HG02763 (cell line): ENCODE data around the gene KRI1.

Experiments used
- ATAC-seq: cut with Tn5 transposase; IDR thresholded peaks from one replicate; pipeline ENCODE4 v1.9.1; 2021; ENCODE audit warnings: mild to moderate bottlenecking, moderate library complexity; ENCODE audit not compliant: unreplicated experiment

The KRI1 gene

DNA sequence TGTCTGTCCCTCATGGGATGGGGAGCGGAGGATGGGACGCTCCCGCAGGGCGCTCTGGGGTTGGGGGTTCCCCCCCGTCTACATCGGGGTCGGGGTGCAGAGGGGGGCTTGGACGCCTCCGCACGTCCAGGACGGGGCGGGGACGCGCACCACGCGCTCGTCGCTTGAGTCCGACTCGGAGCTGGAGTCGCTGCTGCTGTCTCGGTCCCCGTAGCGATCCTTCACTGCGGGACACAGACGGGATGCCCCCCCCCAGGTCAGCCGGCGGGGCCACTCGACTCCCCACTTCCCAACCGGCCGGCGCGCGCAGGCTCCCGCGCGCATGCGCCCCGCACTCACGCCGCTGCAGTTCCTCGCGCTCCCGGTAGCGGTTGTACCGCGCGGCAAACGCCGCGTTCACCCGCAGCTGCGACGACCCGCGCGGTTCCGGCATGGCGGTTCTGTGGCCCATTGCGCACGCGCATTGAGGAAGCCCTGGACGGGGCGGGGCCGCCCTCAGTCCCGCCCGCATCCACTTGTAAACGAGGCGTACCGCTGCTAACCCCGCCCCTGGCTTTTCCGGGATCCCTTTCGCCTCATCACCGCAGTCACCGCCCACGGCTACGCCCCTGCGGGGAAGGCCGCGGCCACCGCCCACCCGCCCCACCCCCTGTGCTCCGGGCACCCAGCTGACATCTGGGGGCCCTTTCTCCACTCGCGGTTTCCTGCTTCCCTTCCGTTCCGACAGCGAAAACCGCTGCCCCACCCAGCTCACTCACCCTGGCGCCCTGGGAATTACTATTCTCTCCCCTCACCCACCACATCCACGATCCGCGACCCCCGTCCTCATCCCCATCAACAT lies at the start of gene KRI1:
KRI1 (minus strand) TSS at position 444 of the 841 bp plus-strand sequence; CDS start at position 433, 11 bp downstream.
- peak; percentile 49 for ATAC-seq

DNA sequence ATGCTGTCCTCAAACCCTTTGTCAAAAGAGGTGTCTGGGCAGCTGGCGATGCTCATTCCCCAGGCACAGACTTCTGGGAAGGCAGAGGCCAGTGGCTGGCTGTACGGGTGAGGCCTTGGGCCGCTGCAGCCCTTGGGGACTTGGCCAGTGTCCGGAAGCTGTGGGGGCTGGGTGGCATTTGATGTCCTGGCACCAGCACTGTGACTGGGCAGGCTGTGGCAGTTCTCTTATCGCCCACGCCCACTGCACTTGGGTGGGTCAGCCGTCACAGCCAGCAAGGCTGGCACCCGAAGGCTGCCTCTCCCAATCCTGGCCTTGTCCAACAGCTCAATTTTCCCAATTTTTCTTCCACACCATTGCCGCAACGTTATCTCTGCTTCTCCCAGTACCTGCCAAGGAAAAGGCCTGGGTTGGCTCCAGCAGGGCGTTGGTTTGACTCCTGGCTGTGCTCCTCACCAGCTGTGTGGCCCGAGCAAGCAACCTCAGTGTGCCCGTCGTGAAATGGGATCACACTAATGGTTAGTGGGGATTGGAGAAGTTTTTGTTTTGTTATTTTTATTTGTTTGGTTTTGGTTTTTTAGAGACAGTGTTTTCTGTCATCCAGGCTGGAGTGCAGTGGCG lies 46.8 kb upstream of the KRI1 start:
- no peak for ATAC-seq

DNA sequence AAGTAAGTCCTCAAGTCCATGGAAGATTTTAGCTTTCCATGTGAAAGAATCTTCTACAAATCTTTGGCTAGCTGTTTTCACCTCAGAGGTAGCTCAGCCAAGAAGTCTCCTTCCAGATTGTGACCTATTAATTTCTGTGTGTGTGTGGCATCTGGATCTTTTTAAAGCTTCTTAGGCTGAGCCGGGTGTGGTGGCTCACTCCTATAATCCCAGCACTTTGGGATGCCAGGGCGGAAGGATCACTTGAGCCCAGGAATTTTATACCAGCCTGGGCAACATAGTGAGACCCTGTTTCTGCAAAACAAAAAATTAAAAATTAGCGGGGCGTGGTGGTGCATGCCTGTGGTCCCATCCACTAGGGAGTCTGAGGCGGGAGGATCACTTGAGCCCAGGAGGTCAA lies 46.1 kb upstream of the KRI1 start:
- ATAC-seq = no peak

DNA sequence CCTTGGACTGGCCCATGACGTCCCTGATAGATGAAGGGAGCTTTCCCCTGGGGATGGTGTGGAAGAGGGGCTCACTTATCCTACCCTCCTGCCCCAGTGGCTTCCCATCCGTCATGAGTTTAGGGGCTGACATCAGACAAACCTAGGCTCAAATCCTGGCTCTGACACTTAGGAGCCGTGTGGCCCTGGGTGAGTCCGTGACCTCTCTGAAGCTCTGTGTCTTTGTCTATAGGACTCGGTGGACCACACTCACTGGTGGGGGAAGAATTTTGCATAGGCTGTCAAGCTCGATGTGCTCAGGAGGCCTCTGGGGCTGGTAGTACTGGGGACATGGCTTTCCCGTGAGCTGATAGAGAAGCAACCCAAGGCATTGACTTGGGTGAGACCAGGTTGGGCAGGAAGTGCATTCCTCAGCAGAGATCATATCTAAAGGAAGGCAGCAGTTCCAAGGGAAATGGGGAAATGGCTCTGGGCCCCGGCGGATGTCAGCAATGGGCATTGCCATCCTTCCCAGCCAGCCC lies 38.7 kb upstream of the KRI1 start:
- ATAC-seq = no peak

DNA sequence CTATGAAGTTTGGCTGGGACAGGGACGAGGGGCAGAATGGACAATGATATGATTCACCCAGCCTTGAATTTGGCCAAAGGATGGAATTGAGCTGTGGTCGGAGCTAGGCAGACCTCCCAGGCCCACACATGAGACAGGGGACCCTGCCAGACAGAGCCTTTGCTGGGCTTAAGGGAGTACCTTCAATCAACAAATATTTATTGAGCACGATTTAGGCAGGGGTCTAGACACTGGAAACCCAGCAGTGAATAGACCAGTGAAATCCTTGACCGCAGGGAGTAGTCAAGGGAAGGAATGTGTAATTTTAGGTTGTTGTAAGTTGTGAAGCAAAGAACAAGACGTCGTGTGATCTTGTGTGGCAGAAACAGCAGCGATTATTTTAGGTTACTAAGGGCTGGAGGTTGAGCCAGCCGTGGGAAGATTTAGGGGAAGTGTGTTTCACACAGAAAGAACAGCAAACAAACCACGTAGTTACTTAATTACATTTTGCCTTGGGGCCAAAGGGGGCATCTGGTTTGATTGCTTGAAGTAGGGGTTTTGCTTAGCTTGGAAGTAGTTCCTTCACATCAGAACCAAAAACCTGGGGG lies 38.2 kb upstream of the KRI1 start:
- ATAC-seq = no peak

DNA sequence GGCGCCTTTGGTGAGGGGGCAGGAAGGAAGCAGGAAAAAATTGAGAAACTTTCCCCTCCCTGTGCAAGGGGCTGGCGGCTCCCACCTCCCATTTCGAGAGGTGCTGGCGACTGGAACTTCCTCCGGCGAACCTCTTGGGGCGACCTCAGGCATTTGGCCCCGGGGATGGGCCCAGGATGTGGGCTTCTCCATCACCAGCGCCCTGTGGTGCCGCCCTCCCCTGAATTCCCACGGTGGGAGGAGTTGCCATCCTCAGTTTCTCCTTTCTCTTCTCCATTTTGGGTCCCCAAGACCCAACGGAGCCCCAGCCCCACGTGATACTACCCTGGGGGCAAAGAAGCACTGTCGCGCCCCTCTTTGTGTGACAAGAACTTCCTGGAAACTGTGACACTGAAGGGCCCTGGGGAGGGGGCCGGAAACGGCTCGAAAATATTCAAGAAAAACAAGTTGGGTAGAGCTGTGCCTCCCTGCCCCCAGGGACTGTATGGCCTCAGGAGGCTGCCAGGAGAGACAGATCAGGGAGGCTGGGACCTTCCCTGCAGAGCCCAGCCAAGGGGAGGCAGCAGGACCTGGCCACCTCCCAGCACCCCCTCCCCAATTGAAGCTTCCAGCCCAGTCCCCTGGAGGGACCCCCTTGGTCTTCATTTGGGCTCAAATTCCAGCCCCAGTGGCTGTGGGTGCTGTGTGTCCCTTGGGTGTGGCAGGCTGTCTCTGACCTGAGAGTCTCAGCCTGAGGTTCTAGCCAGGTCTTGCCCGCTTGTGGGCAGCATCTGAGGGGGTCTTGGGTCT lies 37.5 kb upstream of the KRI1 start:
- ATAC-seq = no peak

DNA sequence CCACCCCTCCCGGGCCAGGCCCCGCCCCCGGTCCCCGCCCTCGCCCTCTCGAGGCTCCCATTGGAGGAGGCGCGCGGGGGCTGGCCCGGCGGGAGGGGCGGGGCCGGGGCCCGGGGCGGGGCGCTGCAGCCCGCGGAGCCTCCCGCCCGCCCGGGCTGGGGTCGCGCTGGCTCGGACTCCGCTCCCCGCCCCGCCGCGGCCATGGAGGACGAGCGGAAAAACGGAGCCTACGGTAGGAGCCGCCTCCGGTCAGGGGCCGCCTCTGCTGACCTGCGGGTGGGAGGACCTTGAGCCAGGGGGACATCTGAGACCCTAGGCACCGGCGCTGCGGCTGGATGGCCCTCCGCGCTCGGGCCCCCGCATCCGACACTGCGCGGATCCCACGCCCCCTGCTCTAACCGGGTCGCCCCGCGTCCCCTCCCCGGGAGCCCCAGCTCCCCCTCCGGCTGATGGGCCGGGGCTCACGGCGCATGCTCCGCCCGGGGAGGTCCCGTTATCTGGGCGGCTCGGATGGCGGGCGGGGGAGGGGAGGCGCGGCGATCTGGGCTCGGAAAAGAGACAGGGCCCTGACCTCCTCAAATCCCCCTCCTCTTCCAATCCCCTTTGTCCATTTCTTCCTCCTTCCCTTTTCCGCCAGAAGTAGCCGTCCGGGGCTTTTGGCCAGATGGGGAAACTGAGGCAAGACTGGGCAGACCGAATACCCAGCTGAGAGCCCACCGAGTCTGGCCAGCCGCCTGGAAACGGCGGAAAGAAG lies 36.7 kb upstream of the KRI1 start:
- ATAC-seq = peak; percentile 60

DNA sequence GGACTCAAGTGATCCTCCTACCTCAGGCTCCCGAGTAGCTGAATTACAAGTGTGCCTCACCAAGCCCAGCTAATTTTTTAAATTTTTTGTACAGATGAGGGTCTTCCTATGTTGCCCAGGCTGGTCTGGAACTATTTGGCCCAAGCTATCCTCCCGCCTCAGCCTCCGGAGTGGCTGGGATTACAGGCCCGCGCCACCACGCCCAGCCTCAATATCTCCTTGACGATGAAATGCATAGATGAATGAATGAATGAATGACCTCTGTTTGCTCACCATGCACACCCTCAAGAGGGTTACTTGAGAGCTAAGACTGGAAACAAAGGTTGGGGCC lies 36.2 kb upstream of the KRI1 start:
- ATAC-seq = no peak

DNA sequence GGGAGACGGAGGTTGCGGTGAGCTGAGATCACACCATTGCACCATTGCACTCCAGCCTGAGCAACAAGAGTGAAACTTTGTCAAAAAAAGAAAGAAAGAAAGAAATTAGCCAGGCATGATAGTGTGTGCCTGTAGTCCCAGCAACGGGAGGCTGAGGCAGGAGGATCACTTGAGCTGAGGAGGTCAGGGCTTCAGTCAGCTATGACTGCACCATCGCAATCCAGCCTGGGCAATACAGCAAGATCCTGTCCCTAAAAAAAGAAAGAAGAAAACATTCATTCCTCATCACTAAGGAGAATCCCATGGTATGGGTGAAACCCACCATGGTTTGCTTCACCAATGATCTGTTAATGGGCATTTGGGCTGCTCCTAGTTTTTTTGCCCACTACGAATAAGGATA lies 34.3 kb upstream of the KRI1 start:
- ATAC-seq = no peak

DNA sequence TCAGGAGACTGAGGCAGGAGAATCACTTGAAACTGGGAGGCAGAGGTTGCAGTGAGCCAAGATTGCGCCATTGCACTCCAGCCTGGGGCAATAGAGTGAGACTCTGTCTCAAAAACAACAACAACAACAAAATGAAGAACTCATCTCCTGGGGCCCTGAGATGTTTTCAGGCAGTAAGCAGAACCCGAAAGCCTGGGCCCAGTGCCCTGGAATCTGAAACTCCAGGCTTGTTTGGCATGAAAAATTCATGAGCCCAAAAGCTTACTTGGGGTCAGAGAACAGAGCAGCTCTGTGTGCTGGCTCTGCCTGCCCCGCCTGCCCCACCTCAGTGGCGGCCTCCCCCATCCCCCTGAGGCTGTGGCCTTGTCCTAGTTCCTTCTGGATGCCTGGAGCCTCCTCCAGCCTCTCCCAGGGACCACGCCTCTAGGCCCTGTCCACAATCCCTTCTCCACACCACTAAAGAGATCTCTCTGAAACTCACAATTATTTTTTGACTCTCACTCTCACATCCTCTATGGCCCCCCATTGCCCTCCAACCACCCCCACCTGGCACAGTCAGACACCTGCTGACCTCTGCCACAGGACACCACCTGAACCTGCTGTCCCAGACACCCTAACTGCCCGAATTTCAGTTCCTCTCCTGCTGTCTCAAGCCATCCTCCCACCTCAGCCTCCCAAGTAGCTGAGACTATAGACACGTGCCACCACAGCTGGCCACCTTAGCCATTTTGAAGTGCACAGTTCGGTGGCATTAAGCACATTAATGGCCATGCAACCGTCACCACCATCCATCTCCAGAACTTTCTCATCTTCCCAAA lies 28.2 kb upstream of the KRI1 start:
- no peak for ATAC-seq

DNA sequence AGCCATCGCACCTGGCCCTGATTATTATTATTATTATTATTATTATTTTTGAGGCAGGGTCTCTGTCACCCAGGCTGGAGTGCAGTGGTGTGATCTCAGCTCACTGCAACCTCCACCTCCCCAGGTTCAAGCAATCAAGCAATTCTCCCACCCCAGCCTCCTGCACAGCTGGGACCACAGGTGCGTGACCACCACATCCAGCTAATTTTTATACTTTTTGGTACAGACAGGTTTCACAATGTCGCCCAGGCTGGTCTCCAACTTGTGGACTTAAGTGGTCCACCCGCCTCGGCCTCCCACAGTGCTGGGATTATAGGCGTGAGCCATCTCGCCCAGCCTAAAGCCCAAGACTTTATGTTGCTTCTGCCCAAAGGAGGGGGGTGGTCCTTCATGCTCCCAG lies 27.3 kb upstream of the KRI1 start:
- ATAC-seq = no peak

DNA sequence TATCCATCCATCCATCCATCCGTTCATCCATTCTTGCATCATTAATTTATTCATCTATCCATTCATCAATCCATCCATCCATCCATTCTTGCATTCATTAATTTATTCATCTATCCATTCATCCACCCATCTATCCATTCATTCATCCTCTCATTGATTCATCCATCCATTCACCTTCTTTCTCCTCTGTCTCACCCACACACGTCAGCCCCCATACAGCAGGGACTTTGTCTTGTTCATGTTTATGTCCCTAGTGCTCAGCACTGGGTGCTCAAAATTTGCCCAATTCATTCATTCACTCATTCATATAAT lies 22.0 kb upstream of the KRI1 start:
- ATAC-seq = no peak

DNA sequence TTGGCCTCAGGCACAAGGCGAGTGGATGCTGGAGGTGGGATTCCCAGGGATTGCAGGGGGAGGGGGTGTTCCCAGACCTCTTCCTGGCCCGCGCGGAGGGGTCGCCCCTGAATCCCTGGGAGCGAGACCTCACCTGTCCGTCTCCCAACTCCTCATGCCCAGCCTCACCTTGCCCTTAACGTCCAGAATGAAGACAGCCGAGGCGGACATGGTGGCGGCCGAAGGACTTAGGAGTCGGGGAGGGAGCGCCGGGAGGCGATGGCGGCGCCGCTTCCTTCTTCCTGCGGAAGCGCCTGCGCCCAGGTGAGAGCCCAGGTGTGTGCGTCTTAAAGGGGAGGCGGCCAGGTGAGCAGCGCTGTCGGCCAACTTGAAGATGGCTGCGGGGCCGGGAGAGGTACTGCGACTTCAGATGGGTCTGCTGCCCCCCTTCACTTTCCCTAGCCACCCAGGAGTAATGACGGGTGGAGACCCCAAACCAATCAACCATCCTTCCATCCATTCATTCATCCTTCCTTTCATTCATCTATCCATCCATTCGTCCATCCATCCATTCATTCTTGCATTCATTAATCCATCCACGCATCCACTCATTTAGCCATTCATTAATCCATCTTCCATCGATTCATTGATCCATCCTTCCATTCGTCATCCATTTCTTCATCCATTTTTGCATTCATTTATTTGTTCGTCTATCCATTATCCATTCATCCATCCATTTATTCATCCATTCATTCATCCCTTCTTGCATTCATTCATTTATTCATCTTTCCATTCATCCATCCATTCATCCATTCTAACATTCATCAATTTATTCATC lies 21.4 kb upstream of the KRI1 start, which contains the start of gene AP1M2:
AP1M2 (minus strand) TSS at position 291 of the 817 bp plus-strand sequence; CDS start at position 210, 81 bp downstream.
- no peak for ATAC-seq

DNA sequence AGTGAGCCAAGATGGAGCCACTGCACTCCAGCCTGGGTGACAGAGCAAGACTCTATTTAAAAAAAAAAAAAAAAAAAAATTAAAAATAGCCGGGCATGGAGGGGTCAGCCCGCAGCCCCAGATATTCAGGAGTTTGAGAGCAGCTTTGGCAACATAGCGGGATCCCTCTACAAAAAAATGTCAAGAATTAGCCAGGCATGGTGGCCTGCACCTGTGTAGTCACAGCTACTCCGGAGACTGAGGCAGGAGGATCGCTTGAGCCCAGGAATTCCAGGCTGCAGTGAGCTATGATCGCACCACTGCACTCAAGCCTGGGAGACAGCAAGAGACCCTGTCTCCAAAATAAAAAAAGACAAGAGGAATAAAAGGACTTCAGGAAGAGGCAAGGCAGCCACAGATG lies 20.6 kb upstream of the KRI1 start:
- ATAC-seq = no peak

DNA sequence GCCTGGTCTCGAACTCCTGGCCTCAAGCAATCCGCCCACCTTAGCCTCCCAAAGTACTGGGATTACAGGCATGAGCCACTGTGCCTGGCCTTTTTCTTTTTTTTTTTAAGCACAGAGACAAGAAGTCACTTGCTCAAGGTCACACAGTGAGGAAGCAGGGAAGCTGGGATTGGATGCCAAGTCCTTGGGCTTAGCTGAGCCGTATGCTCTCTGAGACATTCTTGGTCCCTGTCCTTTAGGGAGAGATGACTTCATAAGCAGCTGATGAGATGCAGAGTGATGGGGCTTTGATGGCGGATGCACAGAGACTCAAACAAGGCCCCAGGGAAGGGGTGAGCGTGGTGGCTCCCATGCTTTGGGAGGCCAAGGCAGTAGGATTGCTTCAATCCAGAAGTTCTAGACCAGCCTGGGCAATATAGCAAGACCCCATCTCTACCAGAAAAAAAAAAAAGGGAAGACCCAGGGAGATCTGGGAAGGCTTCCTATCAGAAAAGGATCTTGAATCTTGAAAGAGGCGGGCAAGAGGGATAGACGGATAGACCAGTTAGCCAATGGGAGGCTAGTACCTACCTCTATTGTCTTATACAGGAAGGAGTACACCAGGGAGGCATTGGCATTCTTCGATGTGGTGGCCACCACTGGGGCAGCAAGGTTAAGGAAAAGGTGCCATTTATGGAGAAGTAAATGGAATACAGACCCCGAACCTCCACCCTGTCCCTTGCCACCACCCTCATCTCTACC lies 17.4 kb upstream of the KRI1 start:
- ATAC-seq = no peak

DNA sequence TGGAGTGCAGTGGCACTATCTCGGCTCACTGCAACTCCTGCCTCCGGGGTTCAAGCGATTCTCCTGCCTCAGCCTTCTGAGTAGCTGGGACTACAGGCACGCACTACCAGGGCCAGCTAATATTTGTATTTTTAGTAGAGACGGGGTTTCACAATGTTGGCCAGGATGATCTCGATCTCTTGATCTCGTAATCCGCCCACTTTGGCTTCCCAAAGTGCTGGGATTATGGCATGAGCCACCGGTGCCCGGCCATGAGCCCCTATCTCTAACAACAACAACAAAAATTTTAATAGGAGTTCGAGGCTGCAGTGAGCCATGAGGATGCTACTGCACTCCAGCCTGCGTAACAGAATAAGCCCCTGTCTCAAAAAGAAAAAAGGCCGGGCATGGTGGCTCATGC lies 16.3 kb upstream of the KRI1 start:
- no peak for ATAC-seq

DNA sequence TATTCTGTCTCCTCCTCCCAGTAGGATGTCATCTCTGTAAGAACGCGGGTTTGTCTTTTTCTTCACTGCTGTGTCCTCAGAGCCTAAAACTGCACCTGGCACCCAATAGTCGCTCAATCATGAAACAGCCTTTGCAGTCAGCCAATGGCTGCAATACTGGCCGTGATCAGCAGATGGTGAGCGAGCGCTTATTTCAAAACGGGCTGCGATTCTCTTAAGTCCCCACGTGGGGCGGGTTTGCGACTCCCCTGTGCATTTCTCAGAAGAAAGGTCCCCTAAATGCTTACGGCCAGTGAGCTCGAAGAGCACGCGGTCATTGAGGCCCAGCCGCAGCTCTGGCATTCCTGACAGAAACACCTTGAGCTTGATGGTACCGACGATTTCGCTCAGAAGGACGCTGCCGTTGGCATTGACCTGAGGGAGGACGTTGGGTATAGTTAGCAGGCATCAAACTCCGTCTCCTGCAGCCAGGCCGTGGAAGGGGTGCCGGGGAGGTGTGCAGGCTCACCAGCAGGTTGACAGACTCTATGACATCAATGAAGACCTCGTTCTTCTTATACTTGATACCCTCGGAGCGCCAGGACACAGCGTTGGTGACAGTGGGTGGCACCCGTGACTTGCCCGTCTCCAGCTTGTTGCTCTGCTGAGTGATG lies 15.3 kb upstream of the KRI1 start:
- no peak for ATAC-seq

DNA sequence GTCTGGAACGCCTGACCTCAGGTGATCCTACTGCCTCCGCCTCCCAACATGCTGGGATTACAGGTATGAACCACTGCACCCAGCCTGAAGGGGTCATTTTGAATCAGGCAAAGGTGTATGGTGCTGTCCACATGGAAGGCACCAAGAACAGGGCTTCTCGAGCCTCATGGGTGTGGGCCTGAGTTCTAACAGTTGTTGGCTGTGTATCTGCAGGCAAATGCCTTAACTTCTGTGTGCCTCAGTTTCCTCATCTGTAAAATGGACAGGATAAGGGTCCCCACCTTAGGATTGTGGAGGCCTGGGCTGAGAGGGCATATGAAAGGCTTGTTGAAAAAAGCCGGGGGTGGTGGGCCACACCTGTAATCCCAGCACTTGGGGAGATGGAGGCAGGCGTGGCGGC lies 12.1 kb upstream of the KRI1 start:
- no peak for ATAC-seq
